NB4 (cell line): Measurements from ENCODE around the gene PRB3.

Source experiments
- CTCF ChIP-seq: IDR thresholded peaks from one replicate; pipeline ENCODE4 v1.5.1; 2012; ENCODE audit warnings: low read depth, low read length
- POLR2A ChIP-seq: IDR thresholded peaks from 2 replicates; pipeline ENCODE4 v1.6.1; 2011; ENCODE audit warnings: mild to moderate bottlenecking; ENCODE audit not compliant: insufficient read length; ENCODE audit errors: extremely low read depth
- TF ChIP-seq, protein P1 (sequence below): IDR thresholded peaks from 2 replicates; pipeline ENCODE4 v1.6.1; 2011; ENCODE audit warnings: low read depth, low read length

DNA sequence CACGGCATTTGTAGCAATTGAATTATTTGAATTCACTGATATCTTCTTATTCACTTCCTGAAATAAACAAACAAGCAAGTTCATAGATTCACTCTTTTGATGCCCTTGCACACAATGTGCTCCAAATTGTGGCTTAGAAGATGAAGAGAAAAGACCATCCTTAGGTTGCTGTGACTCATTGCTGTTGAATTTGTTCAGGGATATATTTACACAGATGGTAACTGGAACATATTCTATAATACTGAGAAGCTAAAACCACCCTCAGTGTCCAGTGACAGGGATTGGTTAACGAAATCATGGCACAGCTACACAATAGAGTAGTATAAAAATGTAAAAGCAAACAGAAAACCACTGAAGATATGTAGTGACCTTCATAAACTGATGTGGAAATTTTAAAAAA lies 37.6 kb upstream of the PRB3 start:
- TF ChIP-seq CTCF (no peak), POLR2A (no peak)
- TF ChIP-seq, protein P1, sequence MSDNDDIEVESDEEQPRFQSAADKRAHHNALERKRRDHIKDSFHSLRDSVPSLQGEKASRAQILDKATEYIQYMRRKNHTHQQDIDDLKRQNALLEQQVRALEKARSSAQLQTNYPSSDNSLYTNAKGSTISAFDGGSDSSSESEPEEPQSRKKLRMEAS, result no peak
